Glomerular visceral epithelial cell (primary cell): ENCODE measurements around the gene ARTN.
A peak's percentile ranks its signal among the peaks of the same experiment; 100 is the strongest.

Source experiments
- DNase-seq: peaks from one replicate; pipeline ENCODE4 v3.0.0-alpha.2; 2016; ENCODE audit errors: extremely low spot score

ARTN gene

DNA sequence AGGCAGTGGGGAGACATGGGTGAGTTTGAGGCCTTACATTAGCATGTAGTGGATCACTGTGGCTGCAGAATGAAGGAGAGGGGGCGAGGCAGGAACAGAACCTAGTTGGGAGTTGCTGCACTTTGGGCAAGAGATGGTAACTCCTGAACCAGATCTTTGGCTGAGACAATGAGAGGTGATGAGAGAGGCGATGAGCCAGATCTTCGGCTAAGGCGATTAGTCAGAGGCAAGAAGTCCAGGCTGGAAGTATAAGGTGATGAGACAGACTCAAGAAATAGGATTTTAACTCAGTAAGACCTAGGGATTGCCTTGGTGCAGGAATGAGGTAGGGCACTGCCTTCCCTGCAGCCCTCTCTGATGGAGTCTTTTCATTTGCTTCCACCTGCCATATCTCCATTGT is 9.1 kb upstream of the ARTN start:
- DNase-seq, result no peak

DNA sequence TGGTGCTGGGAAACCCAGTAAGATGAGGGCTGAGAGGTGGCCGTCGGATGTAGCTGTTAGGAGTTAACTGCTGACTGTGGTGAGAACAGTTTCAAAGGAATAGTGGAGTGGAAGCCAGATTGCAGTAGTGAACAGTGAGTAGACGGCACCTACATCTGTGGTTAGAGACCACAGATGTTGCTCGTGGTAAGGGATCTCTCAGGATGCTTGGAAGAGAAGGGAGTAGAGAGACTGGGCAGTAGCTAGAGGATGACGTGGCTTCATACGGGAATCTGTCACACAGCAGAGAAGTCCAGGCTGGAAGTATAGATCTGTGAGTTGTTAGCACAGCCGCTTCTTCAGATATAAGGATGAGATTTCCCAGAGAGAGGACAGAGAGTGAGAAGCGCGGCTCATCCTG is 7.8 kb upstream of the ARTN start:
- DNase-seq, result no peak

- no peak for DNase-seq
Measured at GRCh38 chr1:43930168-43930948, 3.2 kb upstream of the ARTN start.

- DNase-seq, result no peak
Measured at GRCh38 chr1:43930949-43931275, 2.7 kb upstream of the ARTN start.

GRCh38 chr1:43931711-43932660 is 1.6 kb upstream of the ARTN start:
- no peak for DNase-seq

DNA sequence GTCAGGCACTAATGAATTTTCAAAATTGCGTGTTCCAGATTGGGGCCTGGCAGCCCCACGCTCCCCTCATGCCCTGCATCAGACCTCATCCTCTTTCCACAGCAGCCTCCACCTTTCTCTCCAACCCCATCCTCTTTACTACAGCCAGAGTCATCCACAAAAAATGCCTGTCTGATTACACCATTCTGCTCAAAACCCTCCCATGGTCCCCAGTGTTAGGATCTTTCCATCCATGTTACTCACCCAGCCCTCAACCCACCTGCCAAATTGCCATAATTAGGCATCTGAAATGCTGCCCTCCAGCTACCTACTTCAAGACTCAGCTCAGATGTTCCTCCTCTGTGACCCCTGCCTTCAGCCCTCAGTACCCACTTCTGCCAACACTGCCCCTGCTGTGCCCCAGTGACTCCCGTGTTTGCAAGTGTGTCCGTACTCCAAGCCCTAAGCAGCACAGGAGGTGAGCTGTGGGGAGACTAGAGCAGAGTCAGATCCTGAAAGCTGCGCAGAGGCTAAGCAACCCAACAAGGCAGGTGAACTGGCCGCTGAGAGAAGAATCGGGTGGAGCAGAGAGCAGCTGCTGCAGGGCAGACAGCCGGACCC is 715 bp upstream of the ARTN start:
- no peak for DNase-seq

- peak; percentile 62 for DNase-seq
Measured at GRCh38 chr1:43934101-43934985, 742 bp downstream of the ARTN start.

- DNase-seq, result no peak
Measured at GRCh38 chr1:43934986-43935324, 1.4 kb downstream of the ARTN start.

DNA sequence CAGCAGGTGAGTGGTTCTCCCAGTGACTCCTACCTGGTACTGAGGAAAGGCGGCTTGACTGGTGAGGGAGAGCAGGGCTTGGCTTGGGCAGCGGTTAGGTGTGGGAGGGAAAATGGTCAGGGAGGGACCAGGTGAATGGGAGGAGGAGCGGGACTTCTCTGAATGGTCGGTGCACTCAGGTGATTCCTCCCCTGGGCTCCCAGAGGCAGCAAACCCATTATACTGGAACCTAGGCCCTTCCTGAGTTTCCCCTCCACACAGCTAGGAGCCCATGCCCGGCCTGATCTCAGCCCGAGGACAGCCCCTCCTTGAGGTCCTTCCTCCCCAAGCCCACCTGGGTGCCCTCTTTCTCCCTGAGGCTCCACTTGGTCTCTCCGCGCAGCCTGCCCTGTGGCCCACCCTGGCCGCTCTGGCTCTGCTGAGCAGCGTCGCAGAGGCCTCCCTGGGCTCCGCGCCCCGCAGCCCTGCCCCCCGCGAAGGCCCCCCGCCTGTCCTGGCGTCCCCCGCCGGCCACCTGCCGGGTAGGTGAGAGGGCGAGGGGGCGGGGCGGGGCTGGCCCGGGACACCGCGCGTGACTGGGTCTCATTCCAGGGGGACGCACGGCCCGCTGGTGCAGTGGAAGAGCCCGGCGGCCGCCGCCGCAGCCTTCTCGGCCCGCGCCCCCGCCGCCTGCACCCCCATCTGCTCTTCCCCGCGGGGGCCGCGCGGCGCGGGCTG is 2.3 kb downstream of the ARTN start:
- no peak for DNase-seq

DNA sequence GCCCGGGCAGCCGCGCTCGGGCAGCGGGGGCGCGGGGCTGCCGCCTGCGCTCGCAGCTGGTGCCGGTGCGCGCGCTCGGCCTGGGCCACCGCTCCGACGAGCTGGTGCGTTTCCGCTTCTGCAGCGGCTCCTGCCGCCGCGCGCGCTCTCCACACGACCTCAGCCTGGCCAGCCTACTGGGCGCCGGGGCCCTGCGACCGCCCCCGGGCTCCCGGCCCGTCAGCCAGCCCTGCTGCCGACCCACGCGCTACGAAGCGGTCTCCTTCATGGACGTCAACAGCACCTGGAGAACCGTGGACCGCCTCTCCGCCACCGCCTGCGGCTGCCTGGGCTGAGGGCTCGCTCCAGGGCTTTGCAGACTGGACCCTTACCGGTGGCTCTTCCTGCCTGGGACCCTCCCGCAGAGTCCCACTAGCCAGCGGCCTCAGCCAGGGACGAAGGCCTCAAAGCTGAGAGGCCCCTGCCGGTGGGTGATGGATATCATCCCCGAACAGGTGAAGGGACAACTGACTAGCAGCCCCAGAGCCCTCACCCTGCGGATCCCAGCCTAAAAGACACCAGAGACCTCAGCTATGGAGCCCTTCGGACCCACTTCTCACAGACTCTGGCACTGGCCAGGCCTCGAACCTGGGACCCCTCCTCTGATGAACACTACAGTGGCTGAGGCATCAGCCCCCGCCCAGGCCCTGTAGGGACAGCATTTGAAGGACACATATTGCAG is 3.0 kb downstream of the ARTN start:
- DNase-seq, result peak; percentile 49

DNA sequence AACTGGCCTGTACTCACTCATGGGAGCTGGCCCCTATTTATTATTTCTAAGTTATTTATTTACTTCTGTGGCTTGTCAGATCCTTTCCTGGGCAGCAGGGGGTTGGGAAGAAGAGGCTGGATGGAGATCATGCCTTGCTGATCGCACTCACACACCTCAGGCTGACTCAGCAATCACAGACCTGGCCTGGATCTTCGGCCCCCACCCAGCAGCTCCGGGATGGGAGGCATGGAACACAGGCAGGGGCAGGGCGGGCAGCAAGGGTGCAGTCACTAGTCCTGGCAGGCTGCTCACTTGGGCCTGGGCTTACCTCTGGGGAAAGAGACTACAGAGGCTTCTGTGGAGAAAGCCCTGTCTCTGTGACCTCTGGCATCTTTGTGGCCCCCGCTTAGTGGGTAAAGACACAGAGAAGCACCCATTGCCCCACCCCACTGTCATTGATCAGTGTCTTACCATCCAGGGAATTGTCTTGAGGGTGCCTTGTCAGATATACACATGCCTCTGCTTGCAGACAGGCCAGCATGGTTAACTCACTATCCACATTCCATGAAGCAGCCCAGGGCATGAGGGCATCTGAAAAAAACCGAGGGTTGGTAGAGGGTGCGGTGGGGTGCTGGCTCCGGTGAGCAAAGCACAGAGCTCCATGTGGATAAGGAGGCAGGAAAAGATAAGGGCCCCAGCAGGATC is 3.7 kb downstream of the ARTN start:
- peak; percentile 79 for DNase-seq

DNA sequence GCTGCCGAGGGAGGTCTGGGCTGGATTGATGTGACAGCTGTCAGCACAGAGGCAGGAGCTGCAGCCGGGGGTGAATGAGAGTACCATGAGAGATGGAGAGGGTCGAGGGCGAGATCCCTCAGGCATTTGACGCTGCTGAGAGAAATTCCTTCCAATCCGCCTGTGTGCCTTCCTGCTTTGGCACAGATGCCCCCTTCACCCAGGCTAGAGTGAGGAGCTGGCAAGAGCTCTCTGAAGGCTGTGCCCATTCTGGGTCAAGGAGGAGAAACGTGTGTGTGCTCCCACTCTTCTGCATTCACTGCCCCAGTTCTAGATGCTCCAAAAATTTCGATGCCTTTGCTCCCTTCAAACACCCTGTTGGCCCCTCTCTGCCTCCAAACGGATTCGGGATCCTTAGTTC is 4.8 kb downstream of the ARTN start:
- no peak for DNase-seq

DNA sequence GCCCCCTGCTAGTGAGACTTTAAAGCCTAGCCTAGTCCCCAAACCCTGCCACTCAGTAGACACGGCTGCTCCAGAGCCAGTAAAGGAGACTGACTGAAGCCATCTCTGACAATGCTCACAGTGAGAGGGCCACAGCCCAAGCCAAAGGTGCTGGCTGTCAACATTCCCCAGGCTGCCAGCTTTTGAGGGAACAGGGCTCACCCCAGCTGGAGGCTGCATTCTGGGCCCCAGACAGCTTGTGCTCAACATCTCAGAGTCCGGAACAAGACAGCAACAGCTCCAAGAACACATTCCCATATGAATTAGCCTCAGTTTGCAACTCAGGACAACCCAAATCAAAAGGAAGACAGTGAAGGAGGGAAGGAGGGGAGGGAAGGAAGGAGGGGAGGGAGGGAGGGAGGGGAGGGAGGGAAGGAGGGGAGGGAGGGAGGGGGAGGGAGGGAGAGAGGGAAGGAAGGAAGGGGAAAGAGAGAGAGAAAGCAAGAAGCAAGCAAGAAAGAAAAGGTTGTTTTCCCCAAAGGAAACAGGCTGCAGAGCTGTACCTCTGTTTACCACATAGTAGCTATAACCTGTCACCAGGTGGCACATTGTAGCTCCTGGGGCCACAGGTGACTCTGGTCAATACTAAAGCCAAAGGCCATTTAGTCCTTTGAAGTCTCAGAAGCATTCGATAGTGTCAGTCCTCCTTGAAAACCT is 5.4 kb downstream of the ARTN start:
- no peak for DNase-seq

GRCh38 chr1:43942411-43942810 is 8.8 kb downstream of the ARTN start:
- no peak for DNase-seq

DNA sequence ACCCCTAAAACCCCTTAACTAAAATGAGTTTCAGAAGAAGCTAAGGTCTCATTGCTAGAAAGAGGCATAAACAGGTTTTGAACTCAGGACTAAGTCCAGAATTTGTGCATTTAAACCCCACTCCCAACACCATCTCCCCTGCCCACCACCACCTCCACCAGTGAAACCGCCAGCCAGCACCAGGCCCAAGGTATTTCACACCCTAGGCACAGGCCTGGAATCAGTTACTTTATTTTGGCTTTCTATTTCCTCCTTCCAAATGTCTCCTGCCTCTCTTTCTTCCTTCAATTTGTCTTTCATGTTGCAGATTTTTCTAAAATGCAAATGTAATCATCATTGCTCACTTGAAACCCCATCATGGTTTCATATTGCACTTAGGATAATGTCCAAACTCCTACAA is 11.3 kb downstream of the ARTN start:
- no peak for DNase-seq

GRCh38 chr1:43945674-43946235 is 12.2 kb downstream of the ARTN start:
- DNase-seq, result no peak

DNA sequence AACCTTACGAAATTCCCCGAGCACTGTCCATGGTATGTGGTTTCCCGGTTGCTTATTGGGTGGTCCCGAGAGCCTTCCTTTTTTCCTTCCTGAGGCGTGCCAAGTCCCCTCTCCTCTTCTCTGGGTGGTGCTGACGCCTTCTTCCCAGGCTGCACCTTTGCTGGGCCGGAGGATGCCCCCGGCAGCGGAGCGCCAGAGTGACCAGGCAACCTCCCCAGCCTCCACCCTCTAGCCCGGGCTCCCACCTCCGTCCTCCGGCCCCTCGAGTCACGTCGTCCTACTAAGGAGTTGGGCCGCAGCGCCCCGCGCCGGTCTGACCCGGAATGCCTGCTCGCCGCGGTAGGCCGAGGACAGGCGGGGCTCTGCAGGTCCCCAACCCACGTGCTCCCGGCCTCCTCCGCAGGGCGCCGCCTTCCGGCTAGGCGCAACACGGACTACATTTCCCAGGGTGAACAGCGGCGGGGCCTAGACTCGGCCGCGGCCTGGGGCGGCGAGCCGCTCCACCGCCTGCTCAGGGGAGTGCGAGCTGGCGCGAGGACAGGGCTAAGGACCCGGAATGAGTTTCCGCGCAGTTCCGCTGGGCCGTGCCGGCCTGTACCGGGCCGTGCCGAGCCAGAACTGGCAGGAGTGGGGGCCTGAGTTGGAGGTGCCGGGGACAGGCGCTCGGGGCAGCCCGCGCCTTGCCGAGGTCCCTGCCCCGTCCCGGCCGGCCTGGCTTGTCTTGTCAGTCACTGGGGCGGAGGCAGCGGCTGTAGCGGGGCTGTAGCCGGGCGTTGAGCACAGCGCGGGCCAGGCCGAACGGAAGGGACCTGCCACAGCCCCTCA is 12.8 kb downstream of the ARTN start, which contains the start of gene IPO13:
Gene IPO13, plus strand, starts transcription at position 715 of the 825 bp plus-strand sequence. CDS start 651 bp downstream, outside the sequence.
- DNase-seq, result peak; percentile 96
